Calu3 (cell line): ENCODE measurements around the gene LEMD2. TPM values are rescaled to one million over a fixed set of nuclear protein-coding genes. Genes with fewer than 3 reads are reported as not detected.

Experiments
- BruUV-seq: library from RNA; stranded (reverse); fragments of 400-500 nt; replicated peaks from 2 replicates; lab custom pipeline; 2021; lab: Mats Ljungman, UMichigan
- CTCF ChIA-PET: fragments of 300-600 bp; sonication (Branson Sonifier 250); formaldehyde crosslinking; loops from one replicate; lab custom pipeline; 2022; ENCODE audit warnings: antibody characterized with exemption; lab: Charles Lee
- DNase-seq: peaks from one replicate; pipeline ENCODE4 v3.0.0; 2022
- H3K27ac Mint-ChIP-seq: one replicate; pipeline ENCODE4 v1.8.0; 2022; ENCODE audit warnings: mixed read lengths; ENCODE audit not compliant: unreplicated experiment
- H3K27me3 Mint-ChIP-seq: one replicate; pipeline ENCODE4 v1.8.0; 2022; ENCODE audit warnings: mixed read lengths; ENCODE audit not compliant: unreplicated experiment
- H3K36me3 Mint-ChIP-seq: one replicate; pipeline ENCODE4 v1.8.0; 2022; ENCODE audit warnings: mild to moderate bottlenecking, moderate library complexity, mixed read lengths; ENCODE audit not compliant: insufficient read depth, unreplicated experiment
- H3K4me1 Mint-ChIP-seq: one replicate; pipeline ENCODE4 v1.8.0; 2022; ENCODE audit warnings: mild to moderate bottlenecking, low read depth, mixed read lengths; ENCODE audit not compliant: unreplicated experiment
- H3K4me3 Mint-ChIP-seq: one replicate; pipeline ENCODE4 v1.8.0; 2022; ENCODE audit warnings: mild to moderate bottlenecking, low read depth, moderate library complexity, mixed read lengths; ENCODE audit not compliant: unreplicated experiment
- H3K9me3 Mint-ChIP-seq: one replicate; pipeline ENCODE4 v1.8.0; 2022; ENCODE audit warnings: low read depth, mixed read lengths; ENCODE audit not compliant: unreplicated experiment
- intact Hi-C: fragments of 100-400 bp; cut with micrococcal nuclease; formaldehyde crosslinking; loops from one replicate; pipeline ENCODE4 v1.10.0; 2022; ENCODE audit not compliant: unreplicated experiment
- total RNA-seq: library from RNA; stranded (reverse); gene quantifications from 2 replicates; pipeline ENCODE4 v1.2.3, GENCODE V29; 2022
- TF ChIP-seq, protein P1 (sequence below): fragments of 200-600 bp; IDR thresholded peaks from one replicate; pipeline ENCODE4 v1.8.0; 2022; ENCODE audit warnings: antibody characterized with exemption; ENCODE audit not compliant: unreplicated experiment

Gene LEMD2
- total RNA-seq, 1 experiment from 2014 or later = 126 TPM

DNA sequence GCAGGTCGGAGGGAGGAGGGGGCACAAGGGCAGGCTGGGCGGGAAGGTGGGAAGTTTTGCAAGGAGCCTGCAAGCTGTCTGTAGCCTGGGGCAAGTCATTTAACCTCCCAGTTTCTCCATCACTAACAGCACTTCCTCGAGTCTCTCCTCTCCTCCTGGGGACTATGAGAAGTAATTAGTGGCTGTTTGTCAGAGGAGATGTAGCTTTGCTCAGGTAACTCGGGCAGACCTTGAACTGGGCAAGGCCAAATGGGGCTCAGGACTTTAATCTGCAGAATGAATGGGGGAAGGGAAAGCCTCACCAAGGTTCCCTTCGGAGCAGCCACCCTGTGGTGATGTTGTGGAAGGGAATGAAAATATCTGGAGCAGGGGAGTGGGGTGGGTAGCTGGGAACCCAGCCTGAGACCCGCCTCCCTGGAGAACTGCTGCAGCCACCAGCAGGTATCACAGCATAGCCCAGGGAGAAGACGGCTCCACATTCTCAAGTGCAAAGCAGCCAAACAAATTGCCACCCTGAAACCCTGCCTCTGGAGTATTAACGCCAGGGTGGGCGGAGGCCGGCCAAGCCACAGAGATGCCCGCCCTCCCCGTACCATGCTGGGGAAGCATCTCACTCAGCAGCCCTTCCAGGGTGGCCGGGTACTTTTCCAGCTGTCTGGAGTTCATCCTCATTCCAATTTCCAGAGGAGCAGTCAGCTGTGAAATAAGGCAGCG lies 6.1 kb upstream of the LEMD2 start:
- no TSS peak for BruUV-seq
- H3K4me3 Mint-ChIP-seq = no peak overlapping the region
- no peaks in the 10 kb centered on the region for H3K36me3 Mint-ChIP-seq
- TF ChIP-seq, protein P1, sequence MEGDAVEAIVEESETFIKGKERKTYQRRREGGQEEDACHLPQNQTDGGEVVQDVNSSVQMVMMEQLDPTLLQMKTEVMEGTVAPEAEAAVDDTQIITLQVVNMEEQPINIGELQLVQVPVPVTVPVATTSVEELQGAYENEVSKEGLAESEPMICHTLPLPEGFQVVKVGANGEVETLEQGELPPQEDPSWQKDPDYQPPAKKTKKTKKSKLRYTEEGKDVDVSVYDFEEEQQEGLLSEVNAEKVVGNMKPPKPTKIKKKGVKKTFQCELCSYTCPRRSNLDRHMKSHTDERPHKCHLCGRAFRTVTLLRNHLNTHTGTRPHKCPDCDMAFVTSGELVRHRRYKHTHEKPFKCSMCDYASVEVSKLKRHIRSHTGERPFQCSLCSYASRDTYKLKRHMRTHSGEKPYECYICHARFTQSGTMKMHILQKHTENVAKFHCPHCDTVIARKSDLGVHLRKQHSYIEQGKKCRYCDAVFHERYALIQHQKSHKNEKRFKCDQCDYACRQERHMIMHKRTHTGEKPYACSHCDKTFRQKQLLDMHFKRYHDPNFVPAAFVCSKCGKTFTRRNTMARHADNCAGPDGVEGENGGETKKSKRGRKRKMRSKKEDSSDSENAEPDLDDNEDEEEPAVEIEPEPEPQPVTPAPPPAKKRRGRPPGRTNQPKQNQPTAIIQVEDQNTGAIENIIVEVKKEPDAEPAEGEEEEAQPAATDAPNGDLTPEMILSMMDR = no peak
- no peak overlapping the region for H3K27ac Mint-ChIP-seq
- H3K9me3 Mint-ChIP-seq = no peaks in the 10 kb centered on the region
- H3K4me1 Mint-ChIP-seq = no peaks in the 10 kb centered on the region
- intact Hi-C loops = no loop called here
- H3K27me3 Mint-ChIP-seq = peaks cover 97% of the 10 kb centered on the region
- DNase-seq = no peak
- CTCF ChIA-PET = interaction anchor here (0.8 to 0.9 kb wide), 2 partner anchors 23 to 84 kb away, joined by 3 to 4 read pairs; partner anchors contain the start of gene UQCC2

DNA sequence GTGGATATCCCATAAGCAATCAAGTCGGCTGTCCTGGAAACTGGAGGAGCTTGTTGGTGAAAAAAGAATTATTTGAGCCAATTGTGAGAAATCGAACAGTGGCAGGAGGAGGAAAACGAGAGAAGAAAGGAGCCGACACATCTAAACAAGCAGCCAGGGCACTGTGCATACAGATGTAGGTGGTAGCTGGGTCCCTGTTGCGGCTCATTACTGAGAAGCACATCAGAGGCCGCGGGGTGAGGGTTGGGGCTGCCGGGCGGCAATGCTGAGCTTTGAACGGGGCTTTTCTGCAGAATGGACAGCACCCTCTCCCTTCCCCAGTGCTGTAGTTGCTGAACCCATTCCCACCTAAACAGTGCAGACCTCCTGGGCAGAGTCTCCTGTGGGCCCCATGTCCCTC lies 4.1 kb upstream of the LEMD2 start:
- Mint-ChIP-seq H3K27ac (no peak overlapping the region), H3K4me3 (no peak overlapping the region), H3K4me1 (no peaks in the 10 kb centered on the region), H3K9me3 (no peaks in the 10 kb centered on the region), H3K27me3 (peaks cover 82% of the 10 kb centered on the region), H3K36me3 (peaks cover 8% of the 10 kb centered on the region)
- CTCF ChIA-PET = no interaction called here
- no TSS peak for BruUV-seq
- TF ChIP-seq, protein P1 = no peak
- intact Hi-C loops = no loop called here
- DNase-seq = no peak

DNA sequence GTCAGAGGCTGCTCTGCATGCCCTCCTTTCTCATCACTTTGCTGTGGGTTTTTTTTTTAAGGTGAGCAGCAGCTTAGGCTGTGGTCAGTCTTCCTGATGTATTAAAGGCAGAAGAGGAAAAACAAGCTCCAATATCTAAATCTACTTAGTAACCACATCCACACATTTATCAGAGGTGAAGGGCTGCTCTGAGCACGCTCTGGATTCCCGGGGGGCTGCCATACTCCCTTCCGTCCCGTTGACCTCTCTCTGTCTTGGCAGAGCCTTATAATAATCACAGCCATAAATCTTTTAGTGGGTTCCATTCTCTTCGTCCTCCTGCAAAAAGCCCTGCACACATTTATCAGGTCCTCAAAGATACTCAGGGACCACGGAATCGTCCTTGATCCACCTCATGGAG lies 2.7 kb upstream of the LEMD2 start:
- no TSS peak for BruUV-seq
- no peak for DNase-seq
- TF ChIP-seq, protein P1 = no peak
- intact Hi-C loops = no loop called here
- Mint-ChIP-seq H3K27me3 (peaks cover 68% of the 10 kb centered on the region), H3K4me3 (no peak overlapping the region), H3K9me3 (no peaks in the 10 kb centered on the region), H3K27ac (no peak overlapping the region), H3K36me3 (peaks cover 16% of the 10 kb centered on the region), H3K4me1 (peaks cover 9% of the 10 kb centered on the region)
- CTCF ChIA-PET = no interaction called here

DNA sequence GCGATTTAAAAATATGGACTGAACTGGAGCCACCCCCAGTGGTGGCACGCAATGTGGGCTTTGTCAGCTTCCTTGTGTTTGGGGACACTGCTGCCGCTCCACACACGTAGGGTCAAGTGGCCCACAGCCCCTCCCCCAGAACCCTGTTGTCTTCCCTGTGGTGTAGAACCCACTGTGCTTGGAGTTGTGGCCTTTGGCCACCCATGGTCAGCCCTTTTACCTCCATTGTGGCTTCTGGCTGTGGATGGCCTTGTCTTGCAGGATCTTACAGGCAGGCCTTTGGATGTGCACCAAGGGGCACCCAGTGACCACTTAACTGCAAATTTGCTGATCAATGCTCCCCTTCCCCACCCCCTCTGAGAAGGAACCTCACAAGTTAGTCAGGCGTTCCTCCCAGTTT lies 2.0 kb upstream of the LEMD2 start:
- Mint-ChIP-seq H3K36me3 (peaks cover 23% of the 10 kb centered on the region), H3K4me3 (no peak overlapping the region), H3K27ac (no peak overlapping the region), H3K9me3 (no peaks in the 10 kb centered on the region), H3K4me1 (peaks cover 9% of the 10 kb centered on the region), H3K27me3 (peaks cover 62% of the 10 kb centered on the region)
- intact Hi-C loops = no loop called here
- TF ChIP-seq, protein P1 = no peak
- no peak for DNase-seq
- no TSS peak for BruUV-seq
- CTCF ChIA-PET = no interaction called here
